H1 (cell line): Measurements from ENCODE around the gene CD300LF. TPM values are rescaled to one million over a fixed set of nuclear protein-coding genes. Genes with fewer than 3 reads are reported as not detected.

Experiments
- CTCF ChIA-PET: fragments of 300-600 bp; sonication (Branson Sonifier 250); formaldehyde crosslinking; loops from one replicate; lab custom pipeline; 2021; ENCODE audit not compliant: partially characterized antibody; lab: Charles Lee
- POLR2A ChIA-PET: fragments of 300-600 bp; sonication (Branson Sonifier 250); formaldehyde crosslinking; loops from one replicate; lab custom pipeline; 2021; ENCODE audit warnings: inconsistent platforms; ENCODE audit not compliant: partially characterized antibody; lab: Charles Lee
- DNase-seq, 2 experiments: peaks; one replicate each; pipeline versions ENCODE4 v3.0.0 to v3.0.0-alpha.2; 2010 to 2022; ENCODE audit warnings: low spot score in 2 of 2, low read depth in 1 of 2, mixed read lengths in 1 of 2
- FAIRE-seq: peaks from 2 replicates; lab custom pipeline; 2011; peaks lifted over from hg19 to GRCh38; lab: Jason Lieb, UNC
- H2AFZ ChIP-seq: 2 replicates; pipeline ENCODE4 v1.8.1; 2012; ENCODE audit warnings: low read length, inconsistent platforms
- H2AK5ac ChIP-seq: 2 replicates; pipeline ENCODE4 v1.6.1; 2013; ENCODE audit warnings: low read depth, low read length
- H2BK120ac ChIP-seq: replicated peaks from 2 replicates; pipeline ENCODE3; 2013; ENCODE audit warnings: low read depth, low read length, inconsistent platforms
- H2BK12ac ChIP-seq: 2 replicates; pipeline ENCODE4 v1.6.1; 2013; ENCODE audit warnings: low read depth, low read length
- H2BK15ac ChIP-seq: 2 replicates; pipeline ENCODE4 v1.6.1; 2013; ENCODE audit warnings: low read length
- H2BK20ac ChIP-seq: 2 replicates; pipeline ENCODE4 v1.6.1; 2013; ENCODE audit warnings: low read length
- H2BK5ac ChIP-seq: 2 replicates; pipeline ENCODE4 v1.6.1; 2013; ENCODE audit warnings: low read depth, low read length
- H3K14ac ChIP-seq: 2 replicates; pipeline ENCODE4 v1.6.1; 2013; ENCODE audit warnings: inconsistent platforms; ENCODE audit not compliant: insufficient read length
- H3K18ac ChIP-seq: 2 replicates; pipeline ENCODE4 v1.6.1; 2013; ENCODE audit warnings: low read length; ENCODE audit errors: extremely low read depth
- H3K23ac ChIP-seq: 2 replicates; pipeline ENCODE4 v1.6.1; 2013; ENCODE audit warnings: inconsistent platforms; ENCODE audit not compliant: insufficient read length
- H3K23me2 ChIP-seq: 2 replicates; pipeline ENCODE4 v1.6.1; 2013; ENCODE audit warnings: low read depth, low read length
- H3K27ac ChIP-seq: 2 replicates; pipeline ENCODE4 v1.6.1; 2011; ENCODE audit warnings: low read depth, low read length, inconsistent platforms
- H3K27me3 ChIP-seq, 4 experiments: replicated peaks in 1 of 4; 1 replicate in 1 of 4; 2 replicates in 3 of 4; pipeline versions ENCODE4 v1.6.1 to v1.8.1; 2011 to 2013; ENCODE audit warnings: low read length in 3 of 4, mild to moderate bottlenecking in 3 of 4, inconsistent platforms in 2 of 4, mixed read lengths in 2 of 4, moderate library complexity in 1 of 4; ENCODE audit not compliant: control insufficient read depth in 3 of 4, insufficient read depth in 3 of 4; ENCODE audit errors: extremely low read depth in 1 of 4
- H3K36me3 ChIP-seq, 4 experiments: 2 replicates each; pipeline versions ENCODE4 v1.6.1 to v1.8.1; 2011 to 2013; ENCODE audit warnings: mild to moderate bottlenecking in 4 of 4, low read length in 3 of 4, moderate library complexity in 2 of 4, control low read depth in 1 of 4, inconsistent platforms in 1 of 4; ENCODE audit not compliant: insufficient read depth in 4 of 4, control insufficient read depth in 2 of 4
- H3K4ac ChIP-seq: replicated peaks from 2 replicates; pipeline ENCODE3; 2013; ENCODE audit warnings: low read length, low read depth, mixed read lengths, inconsistent platforms; ENCODE audit not compliant: insufficient read length
- H3K4me1 ChIP-seq, 4 experiments: replicated peaks in 1 of 4; 1 replicate in 1 of 4; 2 replicates in 3 of 4; pipeline versions ENCODE4 v1.6.1 to v1.8.1; 2011 to 2013; ENCODE audit warnings: low read length in 3 of 4, inconsistent platforms in 2 of 4, mixed read lengths in 1 of 4; ENCODE audit not compliant: insufficient read depth in 4 of 4, control insufficient read depth in 3 of 4
- H3K4me2 ChIP-seq, 2 experiments: 2 replicates each; pipeline versions ENCODE4 v1.6.1 to v1.8.1; 2011 to 2013; ENCODE audit warnings: low read depth in 2 of 2, low read length in 2 of 2, control low read depth in 1 of 2, inconsistent platforms in 1 of 2, mild to moderate bottlenecking in 1 of 2; ENCODE audit not compliant: insufficient read depth in 1 of 2
- H3K4me3 ChIP-seq, 4 experiments: fragments of 200-600, 300-600 bp in 1 of 4; sonication (generic), shearing (Covaris generic), sonication (Bioruptor Twin) in 1 of 4; 2 replicates each; pipeline versions ENCODE4 v1.5.1 to v1.8.1; 2011 to 2016; ENCODE audit warnings: low read length in 4 of 4, low read depth in 3 of 4, control low read depth in 2 of 4, inconsistent platforms in 2 of 4, mild to moderate bottlenecking in 2 of 4, mixed read lengths in 1 of 4, moderate library complexity in 1 of 4; ENCODE audit not compliant: insufficient read depth in 2 of 4; ENCODE audit errors: extremely low read depth in 1 of 4
- H3K56ac ChIP-seq: replicated peaks from 2 replicates; pipeline ENCODE3; 2013; ENCODE audit warnings: low read depth, mild to moderate bottlenecking, mixed read lengths, low read length, inconsistent platforms; ENCODE audit not compliant: insufficient read length
- H3K79me1 ChIP-seq: 2 replicates; pipeline ENCODE4 v1.6.1; 2013; ENCODE audit warnings: low read depth, low read length, control low read depth
- H3K79me2 ChIP-seq, 2 experiments: 2 replicates each; pipeline versions ENCODE4 v1.6.1 to v1.8.1; 2012 to 2013; ENCODE audit warnings: low read length in 2 of 2, mild to moderate bottlenecking in 2 of 2, inconsistent platforms in 1 of 2; ENCODE audit not compliant: insufficient read depth in 2 of 2, control insufficient read depth in 1 of 2
- H3K9ac ChIP-seq, 4 experiments: replicated peaks in 1 of 4; 1 replicate in 1 of 4; 2 replicates in 3 of 4; pipeline versions ENCODE4 v1.6.1 to v1.8.1; 2011 to 2013; ENCODE audit warnings: low read depth in 3 of 4, low read length in 3 of 4, control low read depth in 2 of 4, mild to moderate bottlenecking in 2 of 4, moderate library complexity in 2 of 4, inconsistent platforms in 1 of 4; ENCODE audit errors: extremely low read depth in 1 of 4
- H3K9me3 ChIP-seq, 2 experiments: 2 replicates each; pipeline versions ENCODE4 v1.6.1 to v1.8.1; 2012 to 2013; ENCODE audit warnings: mild to moderate bottlenecking in 2 of 2, moderate library complexity in 2 of 2, control low read depth in 1 of 2, inconsistent platforms in 1 of 2, low read depth in 1 of 2, low read length in 1 of 2, mixed read lengths in 1 of 2; ENCODE audit not compliant: insufficient read depth in 2 of 2
- H4K20me1 ChIP-seq, 2 experiments: replicated peaks in 1 of 2; 2 replicates each; pipeline versions ENCODE3 to v1.8.1; 2011 to 2013; ENCODE audit warnings: inconsistent platforms in 2 of 2, low read length in 2 of 2, mild to moderate bottlenecking in 1 of 2; ENCODE audit not compliant: insufficient read depth in 2 of 2, control insufficient read depth in 1 of 2
- H4K5ac ChIP-seq: 2 replicates; pipeline ENCODE4 v1.6.1; 2013; ENCODE audit warnings: low read length, low read depth, mixed read lengths, inconsistent platforms; ENCODE audit not compliant: insufficient read length
- H4K8ac ChIP-seq: 2 replicates; pipeline ENCODE4 v1.8.0; 2013; ENCODE audit warnings: mild to moderate bottlenecking, moderate library complexity, low read length, inconsistent platforms; ENCODE audit not compliant: insufficient read depth; ENCODE audit errors: extremely low read depth
- H4K91ac ChIP-seq: replicated peaks from 2 replicates; pipeline ENCODE3; 2013; ENCODE audit warnings: low read length, mixed read lengths, inconsistent platforms; ENCODE audit not compliant: insufficient read length
- ASH2L ChIP-seq: fragments of 200-600, 300-600 bp; sonication (generic); IDR thresholded peaks from one replicate; pipeline ENCODE4 v1.7.1; 2017; ENCODE audit warnings: low read length
- BCL11A ChIP-seq, 2 experiments: IDR thresholded peaks; one replicate each; pipeline ENCODE4 v1.6.1; 2011; ENCODE audit warnings: low read depth in 2 of 2, low read length in 2 of 2, mild to moderate bottlenecking in 2 of 2
- CHD2 ChIP-seq: IDR thresholded peaks from 2 replicates; pipeline ENCODE4 v1.6.1; 2012; ENCODE audit warnings: low read length, improper control_type of control experiment
- E2F6 ChIP-seq: IDR thresholded peaks from 2 replicates; pipeline ENCODE4 v1.6.1; 2012; ENCODE audit warnings: inconsistent platforms
- RAD21 ChIP-seq, 2 experiments: IDR thresholded peaks in 1 of 2; conservative IDR thresholded peaks in 1 of 2; 2 replicates each; pipeline ENCODE4 v1.6.1; 2011; ENCODE audit warnings: low read depth in 2 of 2, low read length in 2 of 2, improper control_type of control experiment in 1 of 2, inconsistent platforms in 1 of 2, mild to moderate bottlenecking in 1 of 2, moderate library complexity in 1 of 2
- SIX5 ChIP-seq: IDR thresholded peaks from 2 replicates; pipeline ENCODE4 v1.6.1; 2011; ENCODE audit warnings: mild to moderate bottlenecking, low read depth, low read length
- SRF ChIP-seq: IDR thresholded peaks from 2 replicates; pipeline ENCODE4 v1.6.1; 2011; ENCODE audit warnings: mild to moderate bottlenecking, low read depth, low read length, moderate library complexity
- TCF12 ChIP-seq: IDR thresholded peaks from 2 replicates; pipeline ENCODE4 v1.6.1; 2011; ENCODE audit warnings: low read depth, mild to moderate bottlenecking, low read length
- YY1 ChIP-seq: IDR thresholded peaks from 2 replicates; pipeline ENCODE4 v1.6.1; 2011; ENCODE audit warnings: low read depth, mild to moderate bottlenecking, low read length
- ZNF274 ChIP-seq: IDR thresholded peaks from 2 replicates; pipeline ENCODE4 v1.7.0; 2012; ENCODE audit warnings: low read length, borderline replicate concordance; ENCODE audit errors: extremely low read depth
- WGBS, 2 experiments: shearing (Covaris generic) in 1 of 2; methylation state at CpG; one replicate each; pipeline versions ENCODE4 v1.1.6 to v1.1.7; 2013 to 2015; ENCODE audit warnings: low lambda C conversion rate in 2 of 2, mixed read lengths in 2 of 2, inconsistent platforms in 1 of 2, low coverage in 1 of 2, missing lambda C conversion rate in 1 of 2; ENCODE audit not compliant: insufficient replicate concordance in 2 of 2, insufficient coverage in 1 of 2, insufficient read length in 1 of 2; ENCODE audit errors: extremely low coverage in 1 of 2, missing lambda C conversion rate in 1 of 2; 5-methylcytosine and 5-hydroxymethylcytosine counted together
- polyA plus RNA-seq, 7 experiments: library from polyadenylated mRNA; depleted of rRNA in 3 of 7; stranded (reverse) in 5 of 7; unstranded in 2 of 7; fragments of >200 nt in 5 of 7; fragments of 200-250 nt in 2 of 7; gene quantifications; 1 replicate in 5 of 7; 2 replicates in 1 of 7; 4 replicates in 1 of 7; pipeline versions ENCODE4 v1.2.1 to v1.2.3, GENCODE V29; 2011 to 2013; ENCODE audit warnings: missing spikeins in 2 of 7, mixed read lengths in 2 of 7
- total RNA-seq: library from RNA; stranded (reverse); fragmentation: NEBNext Ultra II Directional; extraction: Animal tissue kit (Norgen Biotek cat#: 25700); gene quantifications from 2 replicates; pipeline ENCODE4 v1.2.1, GENCODE V29; 2021

Gene CD300LF
- total and polyA plus RNA-seq, 2 of the 8 experiments (the other 6 are each of a cell fraction or from before 2014, with no cell fraction given), result not detected

- peak overlapping the region; percentile 1 for H4K5ac ChIP-seq
- FAIRE-seq (no peak), DNase-seq (no peak)
- H3K4ac ChIP-seq, result no peak overlapping the region
- H3K36me3 ChIP-seq, result 0 out of 8 replicates have a peak, but pooled peaks cover 0 to 1% (median 0%) of the 10 kb centered on the region in 4 experiments
- H2AK5ac ChIP-seq, result peak overlapping the region; percentile 13; the same call in 1 of the 2 replicates
- CTCF ChIA-PET, result interaction anchor here (0.9 to 15.7 kb wide), 8 partner anchors 8 to 105 kb away, joined by 4 to 231 read pairs (median 28); partner anchors contain the start of genes NAT9 and RAB37
- peaks cover 0 to 75% of the 10 kb centered on the region in 2 experiments; a peak in 2 of 4 replicates for H3K79me2 ChIP-seq
- peak overlapping the region; percentile 75; the same call in 1 of the 2 replicates for H2BK12ac ChIP-seq
- H3K27ac ChIP-seq, result peak overlapping the region; percentile 45; the same call in 1 of the 2 replicates
- no peak overlapping the region for H2BK120ac ChIP-seq
- H3K9ac ChIP-seq, result no peak overlapping the region
- H3K23me2 ChIP-seq, result no peaks in the 10 kb centered on the region
- H3K4me3 ChIP-seq, result no peak overlapping the region
- H4K91ac ChIP-seq, result peak overlapping the region; percentile 1
- 82% methylated on average over 24 of the region's 26 CpGs; no CpG with 5 or more reads in 1 of the 2 experiments for WGBS, 2 experiments
- peak overlapping the region; percentile 73 for H2BK5ac ChIP-seq
- no peak overlapping the region for H3K23ac ChIP-seq
- peak overlapping the region; percentile 88 for H2BK15ac ChIP-seq
- H4K20me1 ChIP-seq, result peaks cover 3 to 19% of the 10 kb centered on the region in 2 experiments
- H3K4me2 ChIP-seq, result no peak overlapping the region; a peak in 1 of 4 replicates
- no peak overlapping the region for H3K56ac ChIP-seq
- no peak overlapping the region for H2AFZ ChIP-seq
- peaks cover 10 to 56% (median 44%) of the 10 kb centered on the region in 4 experiments for H3K4me1 ChIP-seq
- 0 out of 2 replicates have a peak overlapping the region, but pooled peaks have one; percentile 15 for H4K8ac ChIP-seq
- no peaks in the 10 kb centered on the region for H3K9me3 ChIP-seq
- H3K18ac ChIP-seq, result peak overlapping the region; percentile 83
- TF ChIP-seq RAD21 (IDR thresholded peaks at IDR 0.05 in 1 of 2, conservative IDR thresholded peaks at IDR 0.05 in 1 of 2; ENCODE audit: low read depth in 2 of 2, low read length in 2 of 2) (no peak), YY1 (no peak), ZNF274 (no peak), SIX5 (no peak), SRF (no peak), CHD2 (no peak), ASH2L (no peak), E2F6 (no peak), BCL11A (IDR thresholded peaks at IDR 0.05; ENCODE audit: low read depth in 2 of 2, low read length in 2 of 2) (no peak), TCF12 (no peak)
- peaks cover 27% of the 10 kb centered on the region for H3K79me1 ChIP-seq
- H3K27me3 ChIP-seq, result no peaks in the 10 kb centered on the region
- no peak overlapping the region for H3K14ac ChIP-seq
- H2BK20ac ChIP-seq, result no peak overlapping the region
- POLR2A ChIA-PET, result interaction anchor here (1.3 to 5.4 kb wide), 5 partner anchors 9 to 17 kb away, joined by 4 to 32 read pairs (median 9); partner anchors contain the start of genes NAT9 and NHERF1
Measured at GRCh38 chr17:74757931-74758847, 45.5 kb upstream of the CD300LF start.
